Fibroblast of the aortic adventitia (primary cell): ENCODE data around the gene LMO1. TPM values are rescaled to one million over a fixed set of nuclear protein-coding genes. Genes with fewer than 3 reads are reported as not detected.

Source experiments
- DNase-seq: peaks from one replicate; pipeline ENCODE4 v3.0.0-alpha.2; 2010; ENCODE audit warnings: low read depth
- H3K4me3 ChIP-seq: 2 replicates; pipeline ENCODE4 v1.5.1; 2011; ENCODE audit warnings: low read depth, mild to moderate bottlenecking, control low read depth, low read length, moderate library complexity
- total RNA-seq: library from RNA; depleted of rRNA; stranded (reverse); fragments of >200 nt; gene quantifications from 2 replicates; pipeline ENCODE4 v1.2.3, GENCODE V29; 2012; ENCODE audit warnings: low replicate concordance
- TF ChIP-seq, protein P1 (sequence below): IDR thresholded peaks from 2 replicates; pipeline ENCODE4 v1.5.1; 2011; ENCODE audit warnings: mild to moderate bottlenecking, low read length, control low read depth, inconsistent platforms; ENCODE audit not compliant: insufficient read depth

The LMO1 gene
- total RNA-seq, 1 donor: not detected

GRCh38 chr11:8232849-8233606 lies 30.6 kb downstream of the LMO1 start:
- TF ChIP-seq, protein P1, sequence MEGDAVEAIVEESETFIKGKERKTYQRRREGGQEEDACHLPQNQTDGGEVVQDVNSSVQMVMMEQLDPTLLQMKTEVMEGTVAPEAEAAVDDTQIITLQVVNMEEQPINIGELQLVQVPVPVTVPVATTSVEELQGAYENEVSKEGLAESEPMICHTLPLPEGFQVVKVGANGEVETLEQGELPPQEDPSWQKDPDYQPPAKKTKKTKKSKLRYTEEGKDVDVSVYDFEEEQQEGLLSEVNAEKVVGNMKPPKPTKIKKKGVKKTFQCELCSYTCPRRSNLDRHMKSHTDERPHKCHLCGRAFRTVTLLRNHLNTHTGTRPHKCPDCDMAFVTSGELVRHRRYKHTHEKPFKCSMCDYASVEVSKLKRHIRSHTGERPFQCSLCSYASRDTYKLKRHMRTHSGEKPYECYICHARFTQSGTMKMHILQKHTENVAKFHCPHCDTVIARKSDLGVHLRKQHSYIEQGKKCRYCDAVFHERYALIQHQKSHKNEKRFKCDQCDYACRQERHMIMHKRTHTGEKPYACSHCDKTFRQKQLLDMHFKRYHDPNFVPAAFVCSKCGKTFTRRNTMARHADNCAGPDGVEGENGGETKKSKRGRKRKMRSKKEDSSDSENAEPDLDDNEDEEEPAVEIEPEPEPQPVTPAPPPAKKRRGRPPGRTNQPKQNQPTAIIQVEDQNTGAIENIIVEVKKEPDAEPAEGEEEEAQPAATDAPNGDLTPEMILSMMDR: no peak
- no peak for DNase-seq
- no peak overlapping the region for H3K4me3 ChIP-seq

DNA sequence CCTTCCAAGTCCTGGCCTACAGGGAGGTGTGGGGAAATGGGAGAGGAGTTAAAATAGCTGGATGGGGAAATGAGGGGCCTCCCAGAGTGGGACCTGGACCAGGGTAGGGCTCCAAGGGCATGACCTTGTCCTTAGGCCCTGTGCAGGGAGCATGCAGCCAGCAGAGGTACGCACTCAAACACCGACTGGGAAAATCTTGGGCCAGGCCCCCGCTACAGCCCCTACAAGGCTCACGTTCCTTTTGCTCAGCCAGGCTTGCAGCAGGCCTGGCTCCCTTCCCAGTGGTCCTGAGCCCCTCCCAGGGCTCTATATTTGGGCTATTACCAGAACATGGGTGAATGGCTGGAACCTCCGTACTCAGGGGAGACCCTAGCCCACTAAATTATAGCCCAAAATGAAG lies 31.3 kb downstream of the LMO1 start:
- no peak overlapping the region for H3K4me3 ChIP-seq
- TF ChIP-seq, protein P1: no peak
- no peak for DNase-seq

- DNase-seq: no peak
- TF ChIP-seq, protein P1: no peak
- H3K4me3 ChIP-seq: no peak overlapping the region
Measured at GRCh38 chr11:8231979-8232378, 31.7 kb downstream of the LMO1 start.

DNA sequence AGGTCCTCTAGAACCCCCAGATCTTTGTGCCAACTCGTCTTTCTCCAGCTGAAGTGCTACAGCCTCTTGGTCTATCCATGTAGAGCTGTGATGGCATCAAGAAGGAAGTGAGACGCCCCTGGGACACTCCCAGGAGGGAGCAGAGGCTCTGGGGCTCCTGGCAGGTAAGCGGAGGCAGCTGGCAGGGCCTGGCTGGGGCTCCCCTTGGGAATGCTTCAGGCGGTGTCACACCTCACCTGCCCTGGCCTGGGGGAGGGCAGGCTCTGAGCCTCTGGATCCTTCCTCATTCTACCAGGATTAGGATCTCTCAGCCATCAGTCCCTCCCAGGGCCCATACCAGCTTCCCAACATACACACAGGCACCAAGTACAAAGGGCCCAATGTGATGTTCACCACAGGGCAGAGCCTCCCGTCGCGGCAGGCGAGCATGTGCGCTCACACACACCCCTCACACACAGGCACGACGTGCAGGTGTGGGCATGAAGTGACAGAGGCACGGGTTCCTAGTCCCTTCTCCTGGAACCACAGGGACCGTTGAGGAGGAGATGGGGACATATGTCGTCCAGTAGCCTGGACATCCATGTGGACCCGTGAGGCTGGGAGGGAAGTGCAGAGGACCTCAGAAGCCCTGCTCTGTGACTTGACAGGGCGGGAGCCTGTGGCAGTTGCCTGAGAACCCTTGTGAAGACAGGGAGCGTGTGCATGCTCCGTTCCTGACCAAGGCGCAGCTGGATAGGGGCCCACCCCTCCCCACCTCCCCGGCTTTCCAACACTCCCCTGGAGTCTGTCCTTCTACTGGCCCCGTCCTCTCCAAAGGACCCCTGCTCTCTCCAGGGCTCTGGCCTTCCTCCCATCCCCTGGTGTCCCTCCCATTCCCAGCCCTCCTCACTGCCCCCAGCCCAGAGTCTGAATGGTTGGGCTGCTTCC lies 32.5 kb downstream of the LMO1 start:
- DNase-seq: no peak
- no peak overlapping the region for H3K4me3 ChIP-seq
- TF ChIP-seq, protein P1: no peak

DNA sequence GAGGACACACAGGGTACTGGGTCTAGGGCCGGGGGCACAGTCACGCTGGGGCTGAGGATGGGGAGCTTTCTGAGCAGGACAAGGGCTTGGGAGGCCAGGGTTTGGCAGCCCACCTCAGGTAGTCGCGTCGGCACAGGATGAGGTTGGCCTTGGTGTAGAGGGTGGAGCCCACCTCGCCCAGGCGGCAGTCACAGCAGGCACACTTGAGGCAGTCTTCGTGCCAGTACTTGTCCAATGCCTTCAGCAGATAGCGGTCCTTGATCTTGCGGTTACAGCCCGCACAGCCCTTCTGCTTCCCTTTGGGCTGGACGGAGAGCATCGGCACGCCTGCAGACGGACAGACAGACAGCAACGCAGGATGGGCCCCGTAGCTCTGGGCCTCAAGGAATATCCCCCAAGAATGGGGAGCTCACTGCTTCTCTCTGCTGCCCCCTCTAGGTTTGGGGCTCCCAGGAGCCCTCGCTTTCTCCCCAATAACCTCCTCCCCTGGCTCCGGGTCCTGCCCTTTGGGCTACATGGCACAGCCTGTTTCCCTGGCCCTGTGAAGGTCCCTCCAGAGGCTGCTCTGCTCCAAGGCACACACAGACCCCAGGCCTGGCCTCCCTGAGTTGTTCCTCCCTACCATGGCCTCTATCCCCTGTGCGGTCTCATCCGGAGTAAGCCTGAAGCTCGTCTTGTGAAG lies 33.4 kb downstream of the LMO1 start:
- DNase-seq: no peak
- TF ChIP-seq, protein P1: no peak
- no peak overlapping the region for H3K4me3 ChIP-seq

DNA sequence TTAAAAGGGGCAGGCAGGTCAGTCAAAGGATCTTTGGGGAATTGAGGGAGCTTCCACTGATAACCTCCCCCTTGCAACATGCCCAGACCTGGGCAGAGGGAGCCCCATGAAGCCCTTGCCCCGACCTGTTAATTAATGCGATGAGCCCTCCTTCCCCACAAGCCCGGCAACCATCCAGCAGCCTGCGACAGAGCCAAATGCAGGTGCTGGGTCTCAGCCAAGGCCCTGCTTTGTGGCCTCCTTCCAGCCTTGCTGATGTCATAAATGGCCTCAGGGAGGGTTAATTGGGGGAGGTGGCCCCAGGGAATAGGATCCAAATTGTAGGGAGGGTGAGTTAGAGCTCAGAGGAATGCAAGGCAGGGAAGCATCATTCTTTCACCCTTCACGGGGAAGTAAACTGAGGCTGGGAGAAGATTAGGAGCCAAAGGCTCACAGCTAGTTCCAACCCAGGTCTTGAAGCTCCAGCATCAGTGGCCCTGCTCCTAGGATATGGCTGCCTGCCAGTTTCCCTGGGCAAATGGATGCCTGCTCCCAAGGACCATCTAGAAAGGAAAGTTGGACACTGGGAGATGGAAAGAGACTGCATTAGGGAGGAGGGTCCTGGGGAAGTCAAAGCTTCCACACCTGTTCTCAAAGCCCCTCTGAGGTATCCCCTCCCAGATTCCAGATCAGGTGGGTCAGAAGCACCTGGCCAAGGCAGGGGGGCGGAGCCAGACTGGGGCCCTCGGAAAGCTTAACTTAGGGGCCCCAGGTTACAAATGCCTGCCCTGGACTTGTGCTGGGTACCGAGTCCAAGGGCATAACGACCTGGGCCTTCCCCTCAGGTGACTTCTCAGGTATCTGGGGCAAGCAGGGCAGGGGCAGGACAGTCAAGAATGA lies 34.1 kb downstream of the LMO1 start:
- no peak for DNase-seq
- no peak overlapping the region for H3K4me3 ChIP-seq
- TF ChIP-seq, protein P1: no peak
